ENCODE measurements around the gene IMMP2L. TPM values are rescaled to one million over a fixed set of nuclear protein-coding genes. Genes with fewer than 3 reads are reported as not detected.

IMMP2L gene
- total RNA-seq, 1 donor from 2014 or later, result 19.0 TPM

GRCh38 chr7:110857106-110857505, 705.2 kb downstream of the IMMP2L start:
- TF ChIP-seq CTCF (IDR thresholded peaks at IDR 0.05; ENCODE audit: insufficient read depth, low read length, severe bottlenecking), result no peak
- no peaks in the 10 kb centered on the region for H3K36me3 ChIP-seq (ENCODE audit: control insufficient read depth, insufficient read depth, low read length)
- DNase-seq (ENCODE audit: low read depth), result no peak
- H3K4me3 ChIP-seq (ENCODE audit: low read depth, low read length), result no peak overlapping the region
- FAIRE-seq, result no peak
- H3K27me3 ChIP-seq (ENCODE audit: control insufficient read depth, insufficient read depth, low read length), result no peaks in the 10 kb centered on the region

DNA sequence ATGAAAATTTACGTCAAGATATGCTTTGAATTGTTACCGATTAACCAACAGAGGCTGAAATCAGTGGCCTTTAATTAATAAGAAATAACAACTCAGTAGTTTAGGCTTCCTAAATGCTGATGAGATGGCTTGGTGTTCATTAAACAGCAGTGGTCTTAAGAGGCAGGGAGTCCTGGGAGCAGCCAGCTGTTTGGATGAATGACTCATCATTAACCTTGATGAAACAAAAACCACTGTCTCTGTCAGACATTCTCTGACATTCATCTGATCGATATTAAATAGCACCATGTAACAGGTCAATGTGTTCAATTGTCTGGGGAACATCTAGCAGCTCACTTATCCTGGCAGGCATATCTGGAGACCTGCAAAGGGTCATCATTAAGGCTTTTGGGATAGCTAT, 705.6 kb downstream of the IMMP2L start:
- no peak overlapping the region for H3K4me3 ChIP-seq (ENCODE audit: low read depth, low read length)
- DNase-seq (ENCODE audit: low read depth) (peak; percentile 29), FAIRE-seq (no peak)
- TF ChIP-seq CTCF (IDR thresholded peaks at IDR 0.05; ENCODE audit: insufficient read depth, low read length, severe bottlenecking), result no peak
- H3K36me3 ChIP-seq (ENCODE audit: control insufficient read depth, insufficient read depth, low read length), result no peaks in the 10 kb centered on the region
- no peaks in the 10 kb centered on the region for H3K27me3 ChIP-seq (ENCODE audit: control insufficient read depth, insufficient read depth, low read length)

DNA sequence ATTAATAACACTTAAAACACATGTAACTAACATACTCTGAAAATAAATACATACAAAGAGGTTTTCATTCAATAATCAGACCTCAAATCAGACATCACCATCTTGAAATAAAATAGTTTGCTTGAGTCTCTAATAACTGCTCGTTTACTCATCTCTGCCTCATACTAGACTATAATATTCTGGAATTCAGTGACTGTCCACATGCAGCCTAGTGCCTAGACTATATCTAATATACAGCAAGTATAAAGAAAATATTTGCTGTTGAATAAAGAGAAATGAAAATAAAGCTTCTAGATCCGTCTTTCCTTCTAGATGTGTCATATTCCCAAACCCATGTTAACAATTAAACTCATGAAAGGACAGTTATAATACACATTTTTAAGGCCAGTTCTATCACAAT, 707.6 kb downstream of the IMMP2L start:
- H3K36me3 ChIP-seq (ENCODE audit: control insufficient read depth, insufficient read depth, low read length), result no peaks in the 10 kb centered on the region
- DNase-seq (ENCODE audit: low read depth) (no peak), FAIRE-seq (no peak)
- TF ChIP-seq CTCF (IDR thresholded peaks at IDR 0.05; ENCODE audit: insufficient read depth, low read length, severe bottlenecking), result no peak
- H3K4me3 ChIP-seq (ENCODE audit: low read depth, low read length), result no peak overlapping the region
- H3K27me3 ChIP-seq (ENCODE audit: control insufficient read depth, insufficient read depth, low read length), result no peaks in the 10 kb centered on the region

DNA sequence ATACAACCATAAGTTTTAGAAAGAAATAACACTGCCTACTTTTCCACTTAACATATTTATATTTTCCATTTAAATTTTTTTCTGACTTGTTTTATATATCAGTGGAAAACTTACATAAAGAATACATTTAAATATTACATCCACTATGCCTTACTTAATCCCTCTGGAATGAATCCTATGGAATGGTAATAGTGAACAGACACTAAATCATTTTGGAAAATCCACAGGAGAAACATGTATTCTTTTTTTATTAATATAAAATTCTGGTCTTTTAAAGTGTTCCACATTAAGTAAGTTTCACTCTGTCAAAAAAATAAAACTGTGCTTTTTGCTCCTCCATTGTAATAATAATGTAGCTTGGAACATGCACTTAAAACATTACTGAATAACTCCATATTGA, 708.1 kb downstream of the IMMP2L start:
- no peak overlapping the region for H3K4me3 ChIP-seq (ENCODE audit: low read depth, low read length)
- TF ChIP-seq CTCF (IDR thresholded peaks at IDR 0.05; ENCODE audit: insufficient read depth, low read length, severe bottlenecking), result no peak
- FAIRE-seq (no peak), DNase-seq (ENCODE audit: low read depth) (no peak)
- H3K27me3 ChIP-seq (ENCODE audit: control insufficient read depth, insufficient read depth, low read length), result no peaks in the 10 kb centered on the region
- no peaks in the 10 kb centered on the region for H3K36me3 ChIP-seq (ENCODE audit: control insufficient read depth, insufficient read depth, low read length)

DNA sequence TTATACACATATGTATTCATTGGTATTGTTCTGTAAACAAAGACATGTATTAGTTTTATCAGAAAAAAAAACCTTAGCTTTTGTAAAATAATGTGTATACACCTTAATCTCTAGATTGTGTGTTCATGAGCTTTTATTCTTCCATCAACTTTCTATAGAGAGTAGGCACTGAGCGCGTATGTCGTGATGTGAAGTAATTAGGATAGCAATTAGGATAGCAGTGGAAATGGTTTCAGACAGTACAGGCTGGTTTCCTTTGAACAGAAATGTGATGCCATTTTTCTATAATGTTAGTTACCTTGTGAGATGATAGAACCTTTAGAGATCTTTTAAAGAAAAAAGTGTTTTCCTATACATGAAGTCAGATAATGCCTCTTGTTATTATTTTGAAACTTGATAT, 709.0 kb downstream of the IMMP2L start:
- no peaks in the 10 kb centered on the region for H3K36me3 ChIP-seq (ENCODE audit: control insufficient read depth, insufficient read depth, low read length)
- no peaks in the 10 kb centered on the region for H3K27me3 ChIP-seq (ENCODE audit: control insufficient read depth, insufficient read depth, low read length)
- TF ChIP-seq CTCF (IDR thresholded peaks at IDR 0.05; ENCODE audit: insufficient read depth, low read length, severe bottlenecking), result no peak
- FAIRE-seq, result no peak
- H3K4me3 ChIP-seq (ENCODE audit: low read depth, low read length), result no peak overlapping the region
- no peak for DNase-seq (ENCODE audit: low read depth)

- no peak for TF ChIP-seq CTCF (IDR thresholded peaks at IDR 0.05; ENCODE audit: insufficient read depth, low read length, severe bottlenecking)
- FAIRE-seq (no peak), DNase-seq (ENCODE audit: low read depth) (peak; percentile 68)
- no peak overlapping the region for H3K4me3 ChIP-seq (ENCODE audit: low read depth, low read length)
- no peaks in the 10 kb centered on the region for H3K36me3 ChIP-seq (ENCODE audit: control insufficient read depth, insufficient read depth, low read length)
- no peaks in the 10 kb centered on the region for H3K27me3 ChIP-seq (ENCODE audit: control insufficient read depth, insufficient read depth, low read length)
These were observed 709.9 kb downstream of the IMMP2L start for GRCh38 chr7:110852156-110852940.
